DMS153 (cell line): ENCODE results near the gene MSMB.

Source experiments
- DNase-seq: peaks from one replicate; lab custom pipeline; 2025; lab: John Stamatoyannopoulos, UW

MSMB gene

GRCh38 chr10:46033602-46034011 is 12.5 kb downstream of the MSMB start:
- peak; percentile 34 for DNase-seq

GRCh38 chr10:46031648-46032532 is 14.2 kb downstream of the MSMB start:
- DNase-seq = no peak

DNA sequence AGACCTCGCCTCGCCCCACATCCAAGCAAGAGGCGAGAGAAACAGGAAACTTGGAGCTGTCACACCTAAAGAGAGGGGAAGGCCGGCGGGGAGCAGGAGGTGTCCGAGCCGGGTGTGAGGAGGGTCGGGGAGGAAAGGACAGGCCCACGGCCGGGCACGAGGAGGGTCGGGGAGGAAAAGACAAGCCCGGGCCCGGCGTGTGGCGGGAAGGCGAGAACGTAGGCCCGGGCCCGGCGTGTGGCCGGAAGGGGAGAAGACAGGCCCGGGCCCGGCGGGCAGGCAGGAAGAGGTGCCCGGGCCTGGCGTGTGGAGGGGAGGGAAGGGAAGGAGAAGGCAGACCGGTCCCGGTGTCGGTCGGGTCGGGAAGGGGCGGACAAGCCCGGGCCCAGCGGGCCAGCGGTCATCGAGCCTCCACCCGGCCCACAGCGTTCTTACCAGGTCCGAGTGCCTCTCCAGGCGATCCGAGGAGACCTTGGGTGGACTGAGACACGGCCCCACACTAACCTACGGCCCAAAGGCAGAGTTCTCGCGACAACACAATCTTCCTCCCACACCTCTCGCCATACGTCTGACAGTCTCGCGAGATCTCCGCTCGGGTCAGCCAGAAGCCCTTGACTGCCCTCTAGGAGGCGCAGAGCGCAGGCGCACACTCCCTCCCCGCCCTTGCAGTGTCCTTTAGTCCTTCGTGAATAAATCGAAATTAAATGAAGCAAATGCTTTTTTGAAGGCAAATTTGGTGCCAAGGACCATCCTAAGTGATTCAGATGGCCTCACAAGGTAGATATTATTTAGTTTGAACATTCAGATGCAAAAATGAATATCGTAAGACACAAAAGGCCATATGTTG is 15.8 kb downstream of the MSMB start, which contains the start of gene NCOA4:
TSS of gene NCOA4 (minus strand) at position 533 of the 847 bp plus-strand sequence. CDS start 13,943 bp downstream, outside the sequence.
- peak; percentile 93 for DNase-seq

- no peak for DNase-seq
These were observed 16.5 kb downstream of the MSMB start for GRCh38 chr10:46029461-46030030.

DNA sequence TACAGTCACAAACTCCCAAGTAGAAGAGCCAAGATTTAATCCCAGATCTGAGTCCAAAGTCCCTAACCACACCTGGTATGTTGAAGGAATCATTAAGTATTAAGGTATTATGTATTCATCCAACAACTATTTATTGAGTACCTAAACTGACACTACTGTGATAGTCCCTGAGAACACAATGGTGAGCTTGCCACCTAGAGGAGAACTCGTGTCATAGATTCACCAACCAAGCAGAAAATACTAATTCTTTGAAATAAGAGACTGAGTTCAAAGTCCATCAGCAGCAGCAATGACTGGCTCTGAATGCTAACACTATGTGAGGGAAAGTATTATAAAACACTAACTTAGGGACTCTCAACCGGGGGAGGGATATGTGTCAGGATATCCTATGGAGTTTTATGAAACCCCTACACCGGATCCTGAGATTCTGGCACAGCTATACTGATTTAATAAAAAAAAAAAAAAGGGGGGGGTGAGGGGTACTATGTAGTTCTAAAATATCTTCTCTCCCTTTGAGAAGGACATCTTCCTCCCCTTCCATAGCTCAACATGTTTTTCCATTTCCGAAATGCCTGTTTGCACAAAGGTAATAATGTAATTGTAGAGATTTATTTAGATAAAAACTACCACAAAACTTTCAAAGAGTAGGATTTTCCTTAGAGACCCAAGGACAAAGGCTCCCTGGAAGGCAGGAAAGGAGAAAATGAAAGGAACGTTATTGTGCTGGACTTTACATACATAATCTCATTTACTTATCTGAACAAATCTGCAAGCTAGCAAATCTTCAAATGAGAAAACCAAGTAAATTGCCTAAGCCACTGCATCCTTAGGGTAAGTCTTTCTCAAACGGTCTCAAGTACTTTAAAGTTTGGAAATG is 17.2 kb downstream of the MSMB start:
- DNase-seq = peak; percentile 13

GRCh38 chr10:46026106-46026505 is 20.0 kb downstream of the MSMB start:
- DNase-seq = no peak

DNA sequence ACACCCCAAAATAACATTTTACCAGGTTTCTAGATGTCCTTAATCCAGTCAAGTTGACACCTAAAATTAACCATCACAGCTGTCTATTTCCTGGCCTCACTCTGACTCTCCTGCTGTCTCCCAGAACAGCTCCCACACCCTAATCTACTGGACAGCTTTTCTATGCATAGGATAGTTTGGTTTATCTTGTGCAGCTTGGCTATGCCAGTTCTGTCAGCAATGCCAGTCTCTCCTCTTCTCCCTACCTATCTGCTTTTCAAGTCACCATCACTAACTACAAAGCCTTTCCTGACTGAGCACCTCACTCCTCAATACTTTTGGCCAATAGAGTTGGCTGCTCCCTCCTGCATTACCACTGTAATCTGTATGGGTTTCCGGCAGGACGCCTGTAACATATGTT is 20.7 kb downstream of the MSMB start:
- DNase-seq = no peak

DNA sequence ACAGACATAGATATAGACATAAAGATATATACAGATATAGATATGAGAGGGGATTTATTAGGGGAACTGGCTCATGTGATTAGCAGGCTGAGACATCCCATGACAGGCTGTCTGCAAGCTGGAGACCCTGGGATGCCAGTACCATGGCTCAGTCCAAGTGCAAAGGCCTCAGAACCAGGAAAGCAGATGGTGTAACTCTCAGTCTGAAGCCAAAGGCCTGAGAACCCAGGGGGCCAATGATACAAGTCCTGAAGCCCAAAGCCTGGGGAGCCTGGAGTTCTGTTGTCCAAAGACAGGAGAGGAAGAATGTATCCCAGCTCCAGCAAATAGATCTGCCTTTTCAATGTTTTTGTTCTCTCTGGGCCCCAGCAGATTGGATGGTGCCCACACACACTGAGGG is 21.1 kb downstream of the MSMB start:
- no peak for DNase-seq

GRCh38 chr10:46022978-46023702 is 22.9 kb downstream of the MSMB start:
- DNase-seq = peak; percentile 76

- DNase-seq = no peak
These were observed 25.8 kb downstream of the MSMB start for GRCh38 chr10:46020344-46020657.

- no peak for DNase-seq
These were observed 26.3 kb downstream of the MSMB start for GRCh38 chr10:46019569-46020343.

DNA sequence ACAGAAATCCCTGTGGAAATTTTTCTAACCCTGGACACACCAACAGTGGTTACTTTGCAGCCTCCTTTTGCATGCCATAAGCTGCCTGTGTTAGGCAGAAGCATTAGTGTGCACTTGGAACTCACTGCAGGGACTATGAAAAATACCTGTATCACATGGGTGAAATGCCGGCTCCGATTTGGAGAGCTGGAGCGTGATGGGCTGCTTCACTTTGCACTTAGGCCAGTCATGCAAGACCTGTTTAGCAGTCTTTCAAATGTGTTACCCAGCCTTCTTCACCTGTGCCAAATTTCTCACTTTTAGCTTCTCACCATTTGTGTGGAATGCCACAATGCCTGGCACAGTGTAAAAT is 26.9 kb downstream of the MSMB start:
- DNase-seq = no peak

GRCh38 chr10:46018453-46019176 is 27.5 kb downstream of the MSMB start:
- no peak for DNase-seq

GRCh38 chr10:46017733-46018132 is 28.3 kb downstream of the MSMB start:
- no peak for DNase-seq

GRCh38 chr10:46016811-46017210 is 29.3 kb downstream of the MSMB start:
- DNase-seq = no peak

GRCh38 chr10:46016190-46016589 is 29.9 kb downstream of the MSMB start:
- no peak for DNase-seq

DNA sequence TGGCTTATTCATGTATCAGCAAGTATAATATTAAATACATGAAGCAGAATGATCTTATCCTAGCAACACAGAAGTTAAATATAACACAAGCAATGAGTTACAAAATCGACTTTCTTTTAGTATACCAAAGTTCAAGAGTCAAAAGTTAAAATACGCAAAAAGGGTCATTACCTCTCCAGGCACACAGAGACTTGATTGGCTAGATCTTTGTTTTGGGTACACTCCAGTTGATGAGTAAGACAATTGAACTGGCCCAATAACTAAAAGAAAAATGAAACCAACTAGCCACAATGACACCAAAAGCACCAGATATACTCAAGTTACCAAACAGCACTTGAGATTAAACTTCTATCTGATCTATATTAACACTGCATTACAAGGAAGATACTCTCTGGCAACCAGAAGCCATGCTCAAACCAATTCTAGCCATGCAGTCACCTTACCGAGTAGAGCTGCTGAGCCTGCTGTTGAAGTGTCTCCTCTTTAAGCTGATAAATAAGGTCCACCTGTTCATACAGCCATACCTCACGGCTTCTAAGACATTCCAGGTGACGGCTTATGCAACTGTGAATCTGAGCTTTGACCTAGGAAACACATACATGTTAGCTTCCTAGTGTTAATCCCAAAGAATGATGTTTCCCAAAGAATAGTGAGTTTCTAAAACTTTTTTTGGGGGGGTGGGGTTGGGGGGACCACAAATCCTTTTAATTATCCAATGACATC is 31.2 kb downstream of the MSMB start:
- no peak for DNase-seq

GRCh38 chr10:46014206-46014605 is 31.9 kb downstream of the MSMB start:
- no peak for DNase-seq

DNA sequence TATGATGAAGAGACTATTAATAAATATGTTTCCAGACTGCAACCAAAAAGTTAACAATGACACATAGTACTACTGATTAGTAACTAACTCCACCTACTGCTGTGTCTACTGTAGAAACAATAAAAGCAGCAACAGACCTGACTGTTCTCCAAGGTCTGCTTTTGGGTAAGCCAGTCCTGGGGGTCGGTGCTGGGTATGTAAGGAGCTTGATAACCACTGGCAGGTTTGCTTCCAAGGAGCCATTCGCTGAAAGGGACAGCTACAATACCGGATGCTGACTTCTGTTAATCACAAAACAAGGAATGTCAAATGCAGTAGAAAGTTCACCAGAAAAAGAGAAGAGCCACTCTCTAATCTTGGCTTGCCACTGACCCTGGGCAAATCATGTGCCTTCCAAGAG is 33.3 kb downstream of the MSMB start:
- DNase-seq = no peak
